Heart left ventricle (tissue), 13 donors: Measurements from ENCODE around the gene TFAP2B.

Experiments
- POLR2A ChIP-seq, 2 donors: fragments of 450-650 bp; IDR thresholded peaks; one replicate each; pipeline ENCODE4 v1.6.1; 2017; ENCODE audit warnings: antibody characterized with exemption in 2 of 2, mild to moderate bottlenecking in 2 of 2, moderate library complexity in 2 of 2
- TF ChIP-seq, protein P1 (sequence below), 12 donors: fragments of 200-600 bp; sonication (generic) in 4 of 12; IDR thresholded peaks; one replicate each; pipeline versions ENCODE4 v1.5.0 to v1.8.0; 2018 to 2022; ENCODE audit warnings: antibody characterized with exemption in 12 of 12, mild to moderate bottlenecking in 5 of 12
- donor health status: ischemic (EF 13 %, LVEDD 7.1; RV severe dilation, severe dysfunction).
- donor health status: DM: no; HTN: yes; CAD: no.
- donor health status: DM: no; HTN: no; CAD: no.
- donor health status: ischemic (EF 25% LVEDD 6.9; RV normal size, moderate dysfunction).
- donor health status: ischemic (EF 25% LVEDD 5.7; RV mildly dilated, moderate dysfunction).
- donor health status: ischemic (EF 35%, LVEDD 5.7; RV mildly dilated, moderate dysfunction).
- donor health status: nonischemic (EF 11% LVEDD 7.7; RV severe dilation, severe dysfunction).
- donor health status: DM: yes; HTN: yes; CAD: no.
- donor health status: PGD.
- donor health status: ischemic (EF 29% LVEDD 5.4; RV normal size, mild dysfunction).
- donor health status: nonischemic (EF 23%, LVEDD 6.1; RV moderate dilation, normal function).

GRCh38 chr6:50792771-50793170 is 25.9 kb upstream of the TFAP2B start:
- TF ChIP-seq, protein P1, sequence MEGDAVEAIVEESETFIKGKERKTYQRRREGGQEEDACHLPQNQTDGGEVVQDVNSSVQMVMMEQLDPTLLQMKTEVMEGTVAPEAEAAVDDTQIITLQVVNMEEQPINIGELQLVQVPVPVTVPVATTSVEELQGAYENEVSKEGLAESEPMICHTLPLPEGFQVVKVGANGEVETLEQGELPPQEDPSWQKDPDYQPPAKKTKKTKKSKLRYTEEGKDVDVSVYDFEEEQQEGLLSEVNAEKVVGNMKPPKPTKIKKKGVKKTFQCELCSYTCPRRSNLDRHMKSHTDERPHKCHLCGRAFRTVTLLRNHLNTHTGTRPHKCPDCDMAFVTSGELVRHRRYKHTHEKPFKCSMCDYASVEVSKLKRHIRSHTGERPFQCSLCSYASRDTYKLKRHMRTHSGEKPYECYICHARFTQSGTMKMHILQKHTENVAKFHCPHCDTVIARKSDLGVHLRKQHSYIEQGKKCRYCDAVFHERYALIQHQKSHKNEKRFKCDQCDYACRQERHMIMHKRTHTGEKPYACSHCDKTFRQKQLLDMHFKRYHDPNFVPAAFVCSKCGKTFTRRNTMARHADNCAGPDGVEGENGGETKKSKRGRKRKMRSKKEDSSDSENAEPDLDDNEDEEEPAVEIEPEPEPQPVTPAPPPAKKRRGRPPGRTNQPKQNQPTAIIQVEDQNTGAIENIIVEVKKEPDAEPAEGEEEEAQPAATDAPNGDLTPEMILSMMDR (IDR thresholded peaks at IDR 0.05), result no peak
- no peak for TF ChIP-seq POLR2A (IDR thresholded peaks at IDR 0.05)
